Natural killer cell treated with Interleukin-12 subunit alpha and Interleukin-12 subunit beta and Interleukin-15 and Interleukin-18, amount 100 ng/mL, for 72 hours (primary cell): ENCODE results near the gene USP15. TPM values are rescaled to one million over a fixed set of nuclear protein-coding genes. Genes with fewer than 3 reads are reported as not detected.

Source experiments
- ATAC-seq, 2 donors: fragments of 150-1000 bp; cut with Tn5 transposase in 1 of 2; sonication (Bioruptor Pico), chemical (Tn5 transposase) in 1 of 2; 2 replicates each; pipeline ENCODE4 v1.10.0; 2021
- DNase-seq: peaks from one replicate; pipeline ENCODE4 v3.0.0; 2022; ENCODE audit warnings: low spot score
- H3K27ac Mint-ChIP-seq, 2 donors: 1 replicate in 1 of 2; 2 replicates in 1 of 2; pipeline ENCODE4 v1.8.0; 2022; ENCODE audit warnings: mixed read lengths in 2 of 2, mild to moderate bottlenecking in 1 of 2, moderate library complexity in 1 of 2
- H3K27me3 Mint-ChIP-seq, 2 donors: 1 replicate in 1 of 2; 2 replicates in 1 of 2; pipeline ENCODE4 v1.8.0; 2022; ENCODE audit warnings: mixed read lengths in 2 of 2
- H3K36me3 Mint-ChIP-seq: one replicate; pipeline ENCODE4 v1.8.0; 2022; ENCODE audit warnings: mixed read lengths
- H3K4me1 Mint-ChIP-seq, 2 donors: 1 replicate in 1 of 2; 2 replicates in 1 of 2; pipeline ENCODE4 v1.8.0; 2022; ENCODE audit warnings: low read depth in 2 of 2, mixed read lengths in 2 of 2, mild to moderate bottlenecking in 1 of 2
- H3K4me3 Mint-ChIP-seq: one replicate; pipeline ENCODE4 v1.8.0; 2022; ENCODE audit warnings: mixed read lengths
- H3K9me3 Mint-ChIP-seq: 2 replicates; pipeline ENCODE4 v1.8.0; 2022; ENCODE audit warnings: mixed read lengths
- total RNA-seq, 2 donors: library from RNA; stranded (reverse); gene quantifications; one replicate each; pipeline ENCODE4 v1.2.3, GENCODE V29; 2022

USP15 gene
- total RNA-seq, 2 donors from 2014 or later, result 154 to 159 TPM

DNA sequence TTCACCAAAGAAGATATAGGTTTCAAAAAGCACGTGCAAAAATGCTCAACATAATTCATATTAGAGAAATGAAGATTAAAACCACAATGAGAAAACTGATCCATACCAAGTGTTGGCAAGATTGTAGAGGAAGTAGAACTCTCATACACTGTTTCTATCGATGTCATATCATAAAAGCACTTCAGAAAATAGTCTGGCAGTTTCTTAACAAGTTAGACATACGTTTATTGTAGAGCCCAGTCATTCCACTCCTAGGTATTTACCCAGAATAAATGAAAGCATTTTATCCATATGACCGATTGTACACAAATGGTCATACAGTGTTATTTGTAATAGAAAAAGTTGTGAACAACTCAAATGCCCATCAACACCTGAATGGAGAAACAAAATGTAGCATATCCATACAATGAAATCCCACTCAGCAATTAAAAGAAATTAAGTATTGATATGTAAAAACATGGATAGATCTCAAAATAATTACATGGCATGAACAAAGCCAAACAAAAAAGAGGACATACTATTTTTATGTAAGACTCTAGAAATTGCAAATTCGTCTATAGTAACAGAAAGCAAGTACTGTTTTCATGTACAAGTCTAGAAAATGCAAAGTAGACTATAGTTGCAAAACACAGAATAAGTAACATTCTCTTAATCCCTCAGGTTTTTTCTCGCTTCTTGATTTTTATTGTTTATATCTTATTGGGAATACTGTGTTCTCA lies 41.0 kb downstream of the USP15 start:
- Mint-ChIP-seq H3K27me3 (no peaks in the 10 kb centered on the region), H3K4me3 (no peak overlapping the region), H3K9me3 (peaks cover 4% of the 10 kb centered on the region), H3K4me1 (peaks cover 46 to 59% of the 10 kb centered on the region in 2 donors), H3K36me3 (peaks cover 35% of the 10 kb centered on the region), H3K27ac (no peak overlapping the region)
- DNase-seq (no peak), ATAC-seq (peak in 1 of 2 donors; percentile 13)

DNA sequence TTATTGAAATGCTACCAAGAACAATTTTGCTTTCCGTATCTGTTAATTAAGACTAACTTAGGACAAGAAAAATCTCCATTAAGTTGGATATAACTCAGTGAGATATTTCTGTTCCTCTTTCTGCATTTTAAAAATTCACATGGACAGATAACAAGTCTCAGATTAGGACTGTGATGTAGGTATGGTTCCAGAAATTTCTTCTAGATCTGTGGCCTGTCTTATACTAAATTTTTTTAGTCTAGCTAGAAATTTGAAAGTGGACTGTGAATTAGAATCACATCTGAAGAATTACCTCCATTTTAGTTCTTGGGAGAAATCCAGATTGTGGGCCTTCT lies 41.6 kb downstream of the USP15 start:
- Mint-ChIP-seq H3K4me3 (no peak overlapping the region), H3K27ac (no peak overlapping the region), H3K36me3 (peaks cover 37% of the 10 kb centered on the region), H3K27me3 (no peaks in the 10 kb centered on the region), H3K4me1 (peaks cover 45 to 61% of the 10 kb centered on the region in 2 donors), H3K9me3 (peaks cover 4% of the 10 kb centered on the region)
- ATAC-seq (no peak), DNase-seq (no peak)

DNA sequence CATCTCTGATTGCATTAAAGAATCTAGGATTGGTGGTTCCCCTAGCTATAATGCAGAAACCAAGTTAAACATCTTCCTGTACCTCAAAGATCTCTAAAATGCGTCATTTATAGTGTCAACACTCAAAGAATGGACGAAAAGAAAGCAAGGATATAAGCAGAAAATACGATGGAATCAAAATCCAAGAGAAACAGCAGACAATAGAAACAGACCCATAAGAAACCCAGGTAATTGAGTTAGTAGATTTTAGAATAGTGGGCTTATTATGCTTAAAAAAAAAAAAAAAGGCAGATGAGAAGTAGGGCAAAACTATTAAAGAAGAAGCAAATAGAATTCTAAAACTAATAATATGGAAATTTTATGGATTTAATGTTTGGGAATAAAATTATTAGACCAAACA lies 44.4 kb downstream of the USP15 start:
- Mint-ChIP-seq H3K4me1 (peaks cover 45 to 65% of the 10 kb centered on the region in 2 donors), H3K36me3 (peaks cover 35% of the 10 kb centered on the region), H3K27me3 (no peaks in the 10 kb centered on the region), H3K9me3 (peaks cover 4% of the 10 kb centered on the region), H3K4me3 (no peak overlapping the region), H3K27ac (no peak overlapping the region)
- ATAC-seq (no peak), DNase-seq (no peak)

DNA sequence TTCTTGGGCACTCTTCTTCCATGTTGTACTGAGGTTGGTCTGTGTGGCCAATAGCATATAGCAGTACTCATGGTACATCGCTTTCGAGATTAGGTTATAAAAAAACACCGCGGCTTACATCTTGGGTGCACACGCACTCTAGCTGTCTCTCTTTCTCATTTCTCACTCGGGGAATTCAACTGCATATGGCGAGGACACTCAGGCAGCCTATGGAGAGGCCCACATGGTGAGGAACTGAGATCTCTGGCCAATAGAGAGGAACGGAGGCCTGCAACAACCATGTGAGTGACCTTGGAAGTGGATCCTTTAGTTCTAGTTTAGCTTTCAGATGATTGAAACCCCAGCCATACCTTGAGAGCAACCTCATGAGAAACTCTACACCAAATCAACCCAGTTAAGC lies 45.6 kb downstream of the USP15 start:
- no peaks in the 10 kb centered on the region for H3K27me3 Mint-ChIP-seq
- H3K9me3 Mint-ChIP-seq, result peaks cover 4% of the 10 kb centered on the region
- no peak overlapping the region for H3K4me3 Mint-ChIP-seq
- peaks cover 39% of the 10 kb centered on the region for H3K36me3 Mint-ChIP-seq
- H3K27ac Mint-ChIP-seq, result no peak overlapping the region
- ATAC-seq (no peak), DNase-seq (no peak)
- peaks cover 47 to 64% of the 10 kb centered on the region in 2 donors for H3K4me1 Mint-ChIP-seq

DNA sequence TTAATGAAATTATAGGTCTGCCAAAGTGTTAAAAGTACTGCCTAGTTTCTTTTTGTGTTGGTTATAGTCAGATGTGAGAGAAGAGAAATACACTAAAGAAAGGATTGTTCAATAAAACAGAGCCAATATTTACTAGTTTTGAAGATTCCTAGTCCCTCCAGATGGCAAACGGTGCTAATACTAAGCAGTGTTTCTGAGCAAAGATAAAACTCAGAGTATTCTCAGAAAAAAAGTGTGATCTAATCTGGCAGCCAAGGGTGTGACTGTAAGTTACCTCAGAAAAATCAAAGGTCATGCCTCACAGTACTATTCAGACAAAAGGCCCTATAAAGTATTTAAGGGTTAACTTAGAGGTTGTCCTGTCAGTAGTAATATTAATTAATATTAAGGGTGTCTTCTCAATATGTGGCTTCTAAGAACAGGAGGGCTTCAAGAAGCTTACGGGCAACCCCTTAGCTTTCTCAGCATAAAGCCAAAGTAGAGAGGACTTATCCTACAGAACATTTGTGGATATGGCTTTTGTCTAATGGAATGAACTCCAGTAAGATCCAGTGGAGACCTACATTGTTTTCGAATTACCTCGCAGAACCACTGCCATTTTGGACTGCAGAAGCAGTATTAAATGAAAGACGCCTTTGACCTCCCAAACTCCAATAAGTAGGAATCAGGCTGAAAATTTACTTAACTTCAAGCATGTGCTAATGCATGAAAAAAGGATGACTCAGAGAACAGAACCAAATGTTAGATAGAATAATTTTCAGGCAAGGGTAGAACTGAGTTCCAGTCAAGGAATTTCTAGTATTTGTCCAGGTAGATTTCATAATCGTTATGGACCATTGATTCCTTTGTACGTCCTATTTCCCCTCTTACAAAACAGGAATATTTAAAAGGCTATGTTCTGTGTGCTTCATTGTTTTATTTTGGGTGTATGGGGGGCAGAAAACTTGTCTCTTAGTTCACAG lies 46.6 kb downstream of the USP15 start:
- ATAC-seq (no peak), DNase-seq (no peak)
- Mint-ChIP-seq H3K27ac (no peak overlapping the region), H3K27me3 (no peaks in the 10 kb centered on the region), H3K36me3 (peaks cover 42% of the 10 kb centered on the region), H3K4me3 (no peak overlapping the region), H3K9me3 (peaks cover 4% of the 10 kb centered on the region), H3K4me1 (peaks cover 50 to 66% of the 10 kb centered on the region in 2 donors)

DNA sequence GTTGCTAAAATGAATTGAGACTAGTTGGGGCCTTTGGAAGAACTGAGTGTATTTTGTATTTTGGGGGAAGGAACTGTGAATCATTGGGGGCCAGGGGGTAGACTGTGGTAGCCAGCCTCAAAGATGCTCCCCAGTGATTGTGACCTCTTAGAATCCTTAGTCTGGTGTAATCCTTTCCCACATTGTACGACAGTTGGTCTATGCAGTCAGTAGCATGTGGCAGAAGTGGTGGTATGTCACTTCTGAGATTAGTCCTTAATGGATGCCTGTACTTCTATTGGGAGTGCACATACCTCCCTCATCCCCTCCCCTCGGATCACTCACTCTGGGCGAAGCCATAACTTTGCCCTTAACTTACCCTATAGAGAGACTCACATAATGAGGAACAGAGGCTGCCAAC lies 48.0 kb downstream of the USP15 start:
- peak overlapping the region in 1 of 2 donors; percentile 18 for H3K27ac Mint-ChIP-seq

DNA sequence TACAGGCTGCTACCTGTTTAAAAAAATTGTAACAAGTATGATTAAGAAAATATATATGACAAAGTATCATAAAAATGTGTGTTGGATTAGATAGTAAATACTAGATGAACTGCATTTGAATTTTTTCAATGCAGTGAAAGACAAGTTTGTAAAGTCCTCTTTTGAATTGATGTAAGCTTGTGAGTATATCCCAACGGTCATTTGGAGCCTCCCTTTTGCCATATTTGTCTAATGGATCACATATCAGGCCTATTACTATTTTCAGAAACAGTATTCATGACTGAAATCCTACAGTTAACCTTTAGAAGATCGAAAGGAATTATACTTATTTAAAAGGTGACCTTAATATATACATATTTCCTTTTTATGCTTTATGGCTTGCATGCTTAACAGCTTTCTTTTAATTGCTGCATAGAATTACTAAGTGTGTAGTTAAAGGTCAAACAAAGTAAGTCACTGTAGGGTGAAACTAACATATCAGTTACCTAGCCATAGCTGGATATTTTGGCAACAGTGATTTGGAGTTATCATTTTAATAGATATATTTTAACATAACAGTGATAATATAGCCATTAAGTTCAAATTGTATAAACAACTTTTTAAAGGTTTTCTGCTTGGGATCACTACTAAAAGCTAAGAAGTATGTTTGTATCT lies 53.6 kb downstream of the USP15 start:
- no peak for ATAC-seq
- Mint-ChIP-seq H3K4me3 (no peak overlapping the region), H3K36me3 (peaks cover 19% of the 10 kb centered on the region), H3K27me3 (no peaks in the 10 kb centered on the region), H3K27ac (no peak overlapping the region), H3K9me3 (peaks cover 2% of the 10 kb centered on the region), H3K4me1 (peaks cover 34 to 37% of the 10 kb centered on the region in 2 donors)
- no peak for DNase-seq

More for the DNA sequence above, 48.0 kb downstream of the USP15 start:
- Mint-ChIP-seq H3K4me1 (peaks cover 50 to 66% of the 10 kb centered on the region in 2 donors), H3K27me3 (no peaks in the 10 kb centered on the region), H3K4me3 (no peak overlapping the region), H3K9me3 (peaks cover 4% of the 10 kb centered on the region), H3K36me3 (peaks cover 42% of the 10 kb centered on the region)
- DNase-seq, result no peak
- no peak for ATAC-seq

DNA sequence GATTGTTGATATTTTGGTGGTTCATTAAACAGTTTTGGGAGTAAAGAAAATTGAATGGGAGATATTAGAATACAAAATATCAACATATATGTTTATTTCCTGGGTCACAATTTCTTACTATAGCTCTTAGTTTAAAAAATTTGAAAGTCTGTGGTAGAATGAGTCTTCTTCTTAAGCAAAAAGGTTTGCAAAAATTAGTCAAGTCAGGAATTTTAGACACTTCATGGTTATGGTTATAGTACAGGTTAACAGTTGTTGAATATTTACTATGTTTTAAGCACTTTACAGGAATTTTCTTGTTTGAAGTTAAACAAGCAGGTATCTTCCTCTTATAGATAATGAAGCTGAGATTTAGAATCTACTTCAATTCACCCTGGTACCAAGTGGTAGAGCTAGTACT lies 56.8 kb downstream of the USP15 start:
- H3K36me3 Mint-ChIP-seq, result peaks cover 25% of the 10 kb centered on the region
- no peak overlapping the region for H3K4me3 Mint-ChIP-seq
- no peaks in the 10 kb centered on the region for H3K27me3 Mint-ChIP-seq
- ATAC-seq (no peak), DNase-seq (no peak)
- H3K4me1 Mint-ChIP-seq, result peaks cover 18 to 24% of the 10 kb centered on the region in 2 donors
- H3K9me3 Mint-ChIP-seq, result peaks cover 4% of the 10 kb centered on the region
- no peak overlapping the region for H3K27ac Mint-ChIP-seq

DNA sequence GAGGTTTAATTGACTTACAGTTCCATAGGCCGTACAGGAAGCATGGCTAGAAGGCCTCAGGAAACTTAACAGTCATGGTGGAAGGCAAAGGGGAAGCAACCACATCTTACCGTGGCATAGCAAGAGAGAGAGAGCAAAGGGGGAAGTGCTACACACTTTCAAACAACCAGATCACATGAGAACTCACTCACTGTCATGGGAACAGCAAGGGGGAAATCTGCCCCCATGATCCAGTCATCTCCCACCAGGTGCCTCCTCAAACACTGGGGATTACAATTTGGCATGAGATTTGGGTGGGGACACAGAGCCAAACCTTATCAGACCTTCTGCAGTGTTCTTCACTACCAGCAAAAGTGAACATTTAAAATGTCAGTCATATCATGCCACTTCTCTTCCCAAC lies 58.9 kb downstream of the USP15 start:
- H3K9me3 Mint-ChIP-seq, result peaks cover 4% of the 10 kb centered on the region
- no peak overlapping the region for H3K4me3 Mint-ChIP-seq
- no peak for DNase-seq
- no peak for ATAC-seq
- H3K27ac Mint-ChIP-seq, result peak overlapping the region in 1 of 2 donors; percentile 13
- peaks cover 34% of the 10 kb centered on the region for H3K36me3 Mint-ChIP-seq
- no peaks in the 10 kb centered on the region for H3K27me3 Mint-ChIP-seq
- peaks cover 22 to 31% of the 10 kb centered on the region in 2 donors for H3K4me1 Mint-ChIP-seq

DNA sequence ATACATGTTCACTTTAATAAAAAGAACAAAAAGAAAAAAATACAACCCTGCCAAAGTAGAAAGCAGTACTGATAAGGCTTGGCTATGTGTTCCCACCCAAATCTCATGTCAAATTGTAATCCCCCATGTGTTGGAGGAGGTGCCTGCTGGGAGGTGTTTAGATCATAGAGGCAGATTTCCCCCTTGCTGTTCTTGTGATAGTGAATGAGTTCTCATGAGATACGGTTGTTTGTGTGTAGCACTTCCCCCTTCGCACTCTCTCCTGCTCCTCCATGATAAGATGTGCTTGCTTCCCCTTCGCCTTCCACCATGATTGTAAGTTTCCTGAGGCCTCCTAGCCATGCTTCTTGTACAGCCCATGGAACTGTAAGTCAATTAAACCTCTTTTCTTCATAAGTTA lies 59.9 kb downstream of the USP15 start:
- ATAC-seq (no peak), DNase-seq (no peak)
- Mint-ChIP-seq H3K27me3 (no peaks in the 10 kb centered on the region), H3K36me3 (peaks cover 34% of the 10 kb centered on the region), H3K27ac (no peak overlapping the region), H3K4me3 (no peak overlapping the region), H3K9me3 (peaks cover 4% of the 10 kb centered on the region), H3K4me1 (peaks cover 22 to 31% of the 10 kb centered on the region in 2 donors)

DNA sequence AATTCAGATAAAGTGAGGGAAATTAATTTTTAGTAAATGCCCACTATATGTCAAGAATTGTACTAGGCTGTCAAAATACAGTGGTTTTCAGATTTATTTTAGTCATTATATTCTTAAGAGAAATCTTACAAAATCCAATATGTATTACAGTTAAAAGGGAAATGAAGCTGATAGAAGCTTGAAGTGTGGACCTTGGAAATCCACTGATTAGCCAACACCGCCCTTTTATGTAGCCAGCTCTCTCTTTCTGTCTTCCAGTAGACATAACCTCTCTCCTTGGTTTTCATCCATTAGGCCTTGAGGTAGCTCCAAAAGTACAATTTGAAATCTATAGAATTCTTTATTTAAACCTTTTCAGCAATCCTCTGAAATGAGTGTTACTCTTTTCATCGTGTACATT lies 63.2 kb downstream of the USP15 start:
- ATAC-seq, result no peak
- H3K27me3 Mint-ChIP-seq, result no peaks in the 10 kb centered on the region
- no peak for DNase-seq
- no peak overlapping the region for H3K27ac Mint-ChIP-seq
- no peak overlapping the region for H3K4me3 Mint-ChIP-seq
- peaks cover 17 to 32% of the 10 kb centered on the region in 2 donors for H3K4me1 Mint-ChIP-seq
- H3K36me3 Mint-ChIP-seq, result peaks cover 29% of the 10 kb centered on the region
- H3K9me3 Mint-ChIP-seq, result peaks cover 4% of the 10 kb centered on the region

DNA sequence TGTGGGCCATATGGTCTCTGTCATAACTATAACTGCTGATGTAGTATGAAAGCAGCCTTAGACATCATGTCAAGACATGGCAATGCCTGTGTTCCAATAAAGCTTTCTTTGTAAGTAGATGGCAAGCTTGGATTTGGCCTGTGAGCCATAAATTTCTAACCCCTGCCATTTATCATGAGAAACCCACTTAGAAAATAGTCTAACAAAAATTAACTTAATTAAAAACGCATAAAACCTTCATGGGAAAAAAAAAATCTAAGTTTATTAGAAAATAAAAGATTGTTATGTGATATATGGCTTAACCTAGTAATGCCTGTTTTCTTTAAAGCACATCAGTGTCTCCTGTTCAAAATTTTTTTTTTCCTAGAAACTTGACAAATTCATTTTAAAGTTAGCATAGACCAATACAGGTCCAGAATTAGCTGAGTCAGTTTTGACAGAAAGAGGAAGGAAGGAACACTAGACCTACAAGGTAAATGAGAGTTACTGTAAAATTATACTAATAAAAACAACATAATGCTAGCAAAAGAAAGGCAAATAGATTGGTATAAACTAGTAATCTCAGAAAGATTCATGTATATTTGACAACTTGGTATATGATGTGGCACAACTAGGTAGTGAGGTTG lies 68.2 kb downstream of the USP15 start:
- Mint-ChIP-seq H3K4me3 (no peak overlapping the region), H3K36me3 (peaks cover 6% of the 10 kb centered on the region), H3K27ac (no peak overlapping the region), H3K27me3 (no peaks in the 10 kb centered on the region), H3K4me1 (peaks cover 8 to 18% of the 10 kb centered on the region in 2 donors), H3K9me3 (no peaks in the 10 kb centered on the region)
- DNase-seq (no peak), ATAC-seq (no peak)

DNA sequence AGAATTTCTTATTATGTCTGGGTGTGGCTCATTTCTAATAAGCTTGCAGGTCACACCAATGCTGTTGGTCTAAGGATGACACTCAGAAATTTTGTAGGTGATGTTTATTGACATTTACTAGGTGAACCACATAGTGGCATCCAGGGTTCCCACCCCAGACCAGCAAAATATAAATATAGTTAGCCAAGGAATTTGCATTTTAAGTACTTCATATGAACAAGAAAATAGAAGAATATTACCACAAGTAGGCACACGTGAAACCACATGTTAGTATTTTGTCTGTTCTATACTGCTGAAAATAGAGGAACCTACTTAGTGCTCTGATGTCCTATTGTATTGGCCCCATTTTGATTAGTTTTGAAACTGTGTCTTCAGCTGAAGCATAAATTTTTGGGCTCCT lies 71.1 kb downstream of the USP15 start:
- H3K4me1 Mint-ChIP-seq, result peaks cover 24 to 40% of the 10 kb centered on the region in 2 donors
- no peaks in the 10 kb centered on the region for H3K9me3 Mint-ChIP-seq
- H3K27ac Mint-ChIP-seq, result no peak overlapping the region
- H3K27me3 Mint-ChIP-seq, result no peaks in the 10 kb centered on the region
- no peak for ATAC-seq
- H3K4me3 Mint-ChIP-seq, result no peak overlapping the region
- DNase-seq, result no peak
- peaks cover 6% of the 10 kb centered on the region for H3K36me3 Mint-ChIP-seq
